Astrocyte of the spinal cord (primary cell): ENCODE results near the gene PTPRG.

Experiments
- DNase-seq: peaks from one replicate; pipeline ENCODE4 v3.0.0; 2011; ENCODE audit warnings: low read depth, low spot score
- H3K4me3 ChIP-seq: 2 replicates; pipeline ENCODE4 v1.5.1; 2011; ENCODE audit warnings: low read depth, mild to moderate bottlenecking, low read length, moderate library complexity
- CTCF ChIP-seq: IDR thresholded peaks from 2 replicates; pipeline ENCODE4 v1.5.1; 2012; ENCODE audit warnings: low read depth, mild to moderate bottlenecking, low read length, inconsistent platforms
- in situ Hi-C: cut with HindIII; loops from 2 replicates; pipeline ENCODE4 v1.10.0; 2017; ENCODE audit warnings: low sequenced_read_pairs

The PTPRG gene

DNA sequence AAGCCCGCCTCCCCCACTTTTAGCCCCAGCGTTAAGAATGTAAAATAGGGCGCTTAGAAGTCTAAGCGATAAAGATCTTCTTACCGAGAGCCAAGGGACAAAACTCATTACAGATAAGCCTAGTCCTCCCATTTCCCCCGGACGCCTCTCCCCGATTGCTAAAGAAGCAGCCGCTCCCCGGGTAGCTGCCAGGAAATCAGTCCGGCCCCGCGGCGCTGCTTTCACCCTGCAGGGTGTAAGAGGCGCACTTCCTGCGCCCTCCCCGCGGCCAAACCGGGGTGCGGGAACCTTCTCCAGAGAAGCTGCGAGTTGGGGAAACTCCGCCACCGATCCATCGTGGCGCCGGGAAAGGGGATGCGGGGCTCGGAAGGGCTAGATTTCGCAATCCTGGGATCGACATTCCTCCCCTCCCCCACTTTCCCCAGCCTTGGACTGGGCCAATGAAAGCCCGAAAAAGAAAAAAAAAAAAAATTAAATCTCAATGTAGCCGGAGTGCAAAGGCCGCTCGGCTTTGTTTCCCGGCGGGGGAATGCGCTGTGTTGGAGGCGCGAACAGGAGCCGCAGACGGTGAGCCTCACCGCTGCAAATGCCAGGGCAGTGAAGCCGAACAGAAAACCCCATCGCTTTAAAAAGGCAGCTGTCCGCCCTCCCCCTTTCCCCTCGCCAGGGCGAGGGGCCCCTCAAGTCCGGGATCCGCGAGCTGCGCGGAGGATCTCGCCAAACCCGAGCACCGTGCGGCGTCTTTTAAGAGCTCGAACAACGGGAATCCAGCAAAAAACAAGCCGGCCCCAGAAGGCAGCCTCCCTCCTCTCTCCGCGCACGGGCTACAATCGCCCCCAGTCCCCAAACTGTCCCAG is 626 bp upstream of the PTPRG start:
- DNase-seq: peak; percentile 90
- in situ Hi-C loops: no loop called here
- TF ChIP-seq CTCF: no peak
- peak overlapping the region; percentile 62 for H3K4me3 ChIP-seq

- peak overlapping the region; percentile 62 for H3K4me3 ChIP-seq
- no peak for TF ChIP-seq CTCF
- in situ Hi-C loops: no loop called here
- DNase-seq: peak; percentile 36
These were observed 810 bp downstream of the PTPRG start for GRCh38 chr3:61562042-61562720.

- in situ Hi-C loops: no loop called here
- peak overlapping the region; percentile 62 for H3K4me3 ChIP-seq
- DNase-seq: peak; percentile 37
- TF ChIP-seq CTCF: no peak
These were observed 1.4 kb downstream of the PTPRG start for GRCh38 chr3:61562721-61563312.

- no peak for TF ChIP-seq CTCF
- no peak for DNase-seq
- peak overlapping the region; percentile 62 for H3K4me3 ChIP-seq
- in situ Hi-C loops: no loop called here
These were observed 2.2 kb downstream of the PTPRG start for GRCh38 chr3:61563313-61564271.

GRCh38 chr3:61564395-61565059 is 3.2 kb downstream of the PTPRG start:
- in situ Hi-C loops: no loop called here
- DNase-seq: peak; percentile 79
- H3K4me3 ChIP-seq: peak overlapping the region; percentile 62
- peak; percentile 85 for TF ChIP-seq CTCF
